ENCODE measurements around the gene GPBP1L1.
"Not testable (repeated sequence)": the region's sequence is repeated elsewhere in the genome, so short reads cannot be mapped to it uniquely, and the experiment has no call there.

The GPBP1L1 gene

GRCh38 chr1:45730075-45730779 is 43.9 kb upstream of the GPBP1L1 start:
- Histone ChIP-seq H3F3A (ENCODE audit: low read depth) (no peaks in the 10 kb centered on the region), H4K20me1 (ENCODE audit: insufficient read depth, low read length, poor library complexity, severe bottlenecking) (no peaks in the 10 kb centered on the region), H3K9me2 (replicated peaks; ENCODE audit: low read depth, low read length) (no peaks in the 10 kb centered on the region), H3K27me3 (ENCODE audit: insufficient read depth, low read length, poor library complexity, severe bottlenecking) (no peaks in the 10 kb centered on the region), H3K36me3 (ENCODE audit: insufficient read depth, low read length) (no peaks in the 10 kb centered on the region), H3K4me2 (ENCODE audit: low read depth, low read length, poor library complexity, severe bottlenecking) (no peak overlapping the region), H3K9me3 (ENCODE audit: insufficient read depth, low read depth, low read length) (no peaks in the 10 kb centered on the region), H3K4me3 (ENCODE audit: low read length, poor library complexity, severe bottlenecking) (no peak overlapping the region), H3K79me2 (ENCODE audit: insufficient read depth, low read length) (no peaks in the 10 kb centered on the region), H3K4me1 (ENCODE audit: insufficient read depth, low read length, poor library complexity, severe bottlenecking) (no peaks in the 10 kb centered on the region), H2AFZ (ENCODE audit: low read length) (no peak overlapping the region), H3K9ac (ENCODE audit: low read depth, low read length, poor library complexity, severe bottlenecking) (no peak overlapping the region)
- TF ChIP-seq, protein P1, sequence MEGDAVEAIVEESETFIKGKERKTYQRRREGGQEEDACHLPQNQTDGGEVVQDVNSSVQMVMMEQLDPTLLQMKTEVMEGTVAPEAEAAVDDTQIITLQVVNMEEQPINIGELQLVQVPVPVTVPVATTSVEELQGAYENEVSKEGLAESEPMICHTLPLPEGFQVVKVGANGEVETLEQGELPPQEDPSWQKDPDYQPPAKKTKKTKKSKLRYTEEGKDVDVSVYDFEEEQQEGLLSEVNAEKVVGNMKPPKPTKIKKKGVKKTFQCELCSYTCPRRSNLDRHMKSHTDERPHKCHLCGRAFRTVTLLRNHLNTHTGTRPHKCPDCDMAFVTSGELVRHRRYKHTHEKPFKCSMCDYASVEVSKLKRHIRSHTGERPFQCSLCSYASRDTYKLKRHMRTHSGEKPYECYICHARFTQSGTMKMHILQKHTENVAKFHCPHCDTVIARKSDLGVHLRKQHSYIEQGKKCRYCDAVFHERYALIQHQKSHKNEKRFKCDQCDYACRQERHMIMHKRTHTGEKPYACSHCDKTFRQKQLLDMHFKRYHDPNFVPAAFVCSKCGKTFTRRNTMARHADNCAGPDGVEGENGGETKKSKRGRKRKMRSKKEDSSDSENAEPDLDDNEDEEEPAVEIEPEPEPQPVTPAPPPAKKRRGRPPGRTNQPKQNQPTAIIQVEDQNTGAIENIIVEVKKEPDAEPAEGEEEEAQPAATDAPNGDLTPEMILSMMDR (conservative IDR thresholded peaks at IDR 0.05; ENCODE audit: low read length), result no peak

DNA sequence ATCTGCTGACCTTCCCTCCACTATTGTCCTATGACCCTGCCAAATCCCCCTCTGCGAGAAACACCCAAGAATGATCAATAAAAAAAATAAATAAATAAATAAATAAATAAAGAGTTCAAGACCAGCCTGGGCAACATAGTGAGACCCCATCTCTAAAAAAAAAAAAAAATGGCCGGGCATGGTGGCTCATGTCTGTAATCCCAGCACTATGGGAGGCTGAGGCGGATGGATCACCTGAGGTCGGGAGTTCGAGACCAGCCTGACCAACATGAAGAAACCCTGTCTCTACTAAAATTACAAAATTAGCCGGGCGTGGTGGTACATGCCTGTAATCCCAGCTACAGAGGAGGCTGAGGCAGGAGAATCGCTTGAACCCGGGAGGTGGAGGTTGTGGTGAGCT is 39.7 kb upstream of the GPBP1L1 start:
- not testable (repeated sequence) for H3K4me3 ChIP-seq (ENCODE audit: low read length, poor library complexity, severe bottlenecking); H3K9me2 ChIP-seq (replicated peaks; ENCODE audit: low read depth, low read length); H3K4me2 ChIP-seq (ENCODE audit: low read depth, low read length, poor library complexity, severe bottlenecking); H4K20me1 ChIP-seq (ENCODE audit: insufficient read depth, low read length, poor library complexity, severe bottlenecking); H3K4me1 ChIP-seq (ENCODE audit: insufficient read depth, low read length, poor library complexity, severe bottlenecking); H2AFZ ChIP-seq (ENCODE audit: low read length); H3K79me2 ChIP-seq (ENCODE audit: insufficient read depth, low read length); H3K27me3 ChIP-seq (ENCODE audit: insufficient read depth, low read length, poor library complexity, severe bottlenecking); H3F3A ChIP-seq (ENCODE audit: low read depth); H3K36me3 ChIP-seq (ENCODE audit: insufficient read depth, low read length); H3K9me3 ChIP-seq (ENCODE audit: insufficient read depth, low read depth, low read length); H3K9ac ChIP-seq (ENCODE audit: low read depth, low read length, poor library complexity, severe bottlenecking)

GRCh38 chr1:45723248-45723930 is 37.1 kb upstream of the GPBP1L1 start:
- H4K20me1 ChIP-seq (ENCODE audit: insufficient read depth, low read length, poor library complexity, severe bottlenecking), result no peaks in the 10 kb centered on the region
- TF ChIP-seq, protein P1 (conservative IDR thresholded peaks at IDR 0.05; ENCODE audit: low read length), result no peak
- TF ChIP-seq EZH2phosphoT487 (IDR thresholded peaks at IDR 0.05; ENCODE audit: borderline replicate concordance), result no peak
- no peaks in the 10 kb centered on the region for H3K9me2 ChIP-seq (replicated peaks; ENCODE audit: low read depth, low read length)
- no peak overlapping the region for H3K4me3 ChIP-seq (ENCODE audit: low read length, poor library complexity, severe bottlenecking)
- H3K27me3 ChIP-seq (ENCODE audit: insufficient read depth, low read length, poor library complexity, severe bottlenecking), result no peaks in the 10 kb centered on the region
- no peak overlapping the region for H3K9ac ChIP-seq (ENCODE audit: low read depth, low read length, poor library complexity, severe bottlenecking)
- H3K79me2 ChIP-seq (ENCODE audit: insufficient read depth, low read length), result no peaks in the 10 kb centered on the region
- no peaks in the 10 kb centered on the region for H3K4me1 ChIP-seq (ENCODE audit: insufficient read depth, low read length, poor library complexity, severe bottlenecking)
- H3K4me2 ChIP-seq (ENCODE audit: low read depth, low read length, poor library complexity, severe bottlenecking), result no peak overlapping the region
- H3K9me3 ChIP-seq (ENCODE audit: insufficient read depth, low read depth, low read length), result no peaks in the 10 kb centered on the region
- H2AFZ ChIP-seq (ENCODE audit: low read length), result no peak overlapping the region
- H3K36me3 ChIP-seq (ENCODE audit: insufficient read depth, low read length), result no peaks in the 10 kb centered on the region
- H3F3A ChIP-seq (ENCODE audit: low read depth), result no peaks in the 10 kb centered on the region; the same call in 1 of the 2 replicates

- no peak overlapping the region for H3K4me2 ChIP-seq (ENCODE audit: low read depth, low read length, poor library complexity, severe bottlenecking)
- H4K20me1 ChIP-seq (ENCODE audit: insufficient read depth, low read length, poor library complexity, severe bottlenecking), result no peaks in the 10 kb centered on the region
- no peaks in the 10 kb centered on the region for H3K9me2 ChIP-seq (replicated peaks; ENCODE audit: low read depth, low read length)
- no peak overlapping the region for H2AFZ ChIP-seq (ENCODE audit: low read length)
- no peak overlapping the region for H3K4me3 ChIP-seq (ENCODE audit: low read length, poor library complexity, severe bottlenecking)
- no peaks in the 10 kb centered on the region; the same call in 1 of the 2 replicates for H3F3A ChIP-seq (ENCODE audit: low read depth)
- H3K27me3 ChIP-seq (ENCODE audit: insufficient read depth, low read length, poor library complexity, severe bottlenecking), result no peaks in the 10 kb centered on the region
- no peaks in the 10 kb centered on the region for H3K9me3 ChIP-seq (ENCODE audit: insufficient read depth, low read depth, low read length)
- no peaks in the 10 kb centered on the region for H3K36me3 ChIP-seq (ENCODE audit: insufficient read depth, low read length)
- no peak overlapping the region for H3K9ac ChIP-seq (ENCODE audit: low read depth, low read length, poor library complexity, severe bottlenecking)
- H3K4me1 ChIP-seq (ENCODE audit: insufficient read depth, low read length, poor library complexity, severe bottlenecking), result no peaks in the 10 kb centered on the region
- TF ChIP-seq EZH2phosphoT487 (IDR thresholded peaks at IDR 0.05; ENCODE audit: borderline replicate concordance), result no peak
- TF ChIP-seq, protein P1 (conservative IDR thresholded peaks at IDR 0.05; ENCODE audit: low read length), result no peak
- no peaks in the 10 kb centered on the region for H3K79me2 ChIP-seq (ENCODE audit: insufficient read depth, low read length)
Observed at GRCh38 chr1:45722809-45723208, 36.5 kb upstream of the GPBP1L1 start.
